Esophagus squamous epithelium (tissue), 5 donors: ENCODE data around the gene TRIM17. TPM values are rescaled to one million over a fixed set of nuclear protein-coding genes. Genes with fewer than 3 reads are reported as not detected.

Experiments
- DNase-seq: peaks from one replicate; lab custom pipeline; 2025; lab: John Stamatoyannopoulos, UW
- H3K27ac ChIP-seq, 4 donors: fragments of 200-600 bp; sonication (generic); one replicate each; pipeline ENCODE4 v1.5.1; 2016 to 2019; ENCODE audit warnings: mild to moderate bottlenecking in 1 of 4
- H3K27me3 ChIP-seq, 4 donors: fragments of 200-600 bp; sonication (generic); 1 replicate in 3 of 4; 2 replicates in 1 of 4; pipeline versions ENCODE4 v1.5.1 to v1.6.0; 2017 to 2021; ENCODE audit warnings: antibody characterized with exemption in 1 of 4
- H3K36me3 ChIP-seq, 3 donors: fragments of 200-600 bp; sonication (generic); one replicate each; pipeline ENCODE4 v1.5.1; 2016 to 2019
- H3K4me1 ChIP-seq, 3 donors: fragments of 200-600 bp; sonication (generic); one replicate each; pipeline ENCODE4 v1.5.1; 2017 to 2019
- H3K4me3 ChIP-seq, 4 donors: fragments of 200-600 bp; sonication (generic); 1 replicate in 3 of 4; 2 replicates in 1 of 4; pipeline ENCODE4 v1.5.1; 2016 to 2019; ENCODE audit warnings: mild to moderate bottlenecking in 2 of 4, moderate library complexity in 1 of 4
- H3K9me3 ChIP-seq, 3 donors: fragments of 200-600 bp; sonication (generic); one replicate each; pipeline ENCODE4 v1.5.1; 2016 to 2019
- CTCF ChIP-seq, 6 experiments: fragments of 450-650 bp in 4 of 6; fragments of 200-600 bp in 2 of 6; sonication (generic) in 2 of 6; IDR thresholded peaks; one replicate each; pipeline ENCODE4 v1.5.1; 2016 to 2019; ENCODE audit warnings: antibody characterized with exemption in 6 of 6, mild to moderate bottlenecking in 4 of 6, moderate library complexity in 4 of 6
- POLR2A ChIP-seq, 4 donors: fragments of 450-650 bp; IDR thresholded peaks; one replicate each; pipeline ENCODE4 v1.6.1; 2017; ENCODE audit warnings: antibody characterized with exemption in 4 of 4, mild to moderate bottlenecking in 4 of 4, moderate library complexity in 3 of 4
- WGBS, 2 donors: methylation state at CpG; one replicate each; pipeline ENCODE4 v1.1.5; 2018; 5-methylcytosine and 5-hydroxymethylcytosine counted together
- intact Hi-C: fragments of 100-400 bp; cut with DNase I; formaldehyde crosslinking; loops from one replicate; pipeline ENCODE4 v1.15.0; 2022
- total RNA-seq, 4 donors: library from RNA; depleted of rRNA; stranded (reverse); fragments of >200 nt; gene quantifications; one replicate each; pipeline ENCODE4 v1.1.0, GENCODE V29; 2016
- donor health status: DM: yes; HTN: yes; CAD: no.

The TRIM17 gene
- total RNA-seq, 4 donors from 2014 or later = 0.13 to 3.0 (median 0.99) TPM

GRCh38 chr1:228364706-228365213 lies 51.9 kb downstream of the TRIM17 start:
- H3K27ac ChIP-seq = no peak overlapping the region
- peaks cover 0 to 11% (median 0%) of the 10 kb centered on the region in 4 donors for H3K27me3 ChIP-seq
- intact Hi-C loops = no loop called here
- no peaks in the 10 kb centered on the region for H3K4me1 ChIP-seq
- no peak for DNase-seq
- TF ChIP-seq CTCF (IDR thresholded peaks at IDR 0.05) (no peak), POLR2A (IDR thresholded peaks at IDR 0.05) (no peak)
- H3K9me3 ChIP-seq = no peaks in the 10 kb centered on the region
- no peak overlapping the region for H3K4me3 ChIP-seq
- 80 to 89% methylated on average over 4 to 9 of the region's 19 CpGs for WGBS, 2 donors
- peaks cover 0 to 3% (median 0%) of the 10 kb centered on the region in 3 donors for H3K36me3 ChIP-seq

GRCh38 chr1:228364068-228364705 lies 52.5 kb downstream of the TRIM17 start:
- no peak for DNase-seq
- intact Hi-C loops = no loop called here
- Histone ChIP-seq H3K27ac (no peak overlapping the region), H3K36me3 (peaks cover 0 to 3% (median 0%) of the 10 kb centered on the region in 3 donors), H3K9me3 (no peaks in the 10 kb centered on the region), H3K4me1 (no peaks in the 10 kb centered on the region), H3K27me3 (peaks cover 0 to 11% (median 0%) of the 10 kb centered on the region in 4 donors), H3K4me3 (no peak overlapping the region)
- no peak for TF ChIP-seq CTCF (IDR thresholded peaks at IDR 0.05)
- no peak for TF ChIP-seq POLR2A (IDR thresholded peaks at IDR 0.05)
- 89% methylated on average over 10 of the region's 12 CpGs; no CpG with 5 or more reads in 1 of the 2 donors for WGBS, 2 donors

- no peak overlapping the region for H3K27ac ChIP-seq
- no peaks in the 10 kb centered on the region for H3K4me1 ChIP-seq
- WGBS, 2 donors = 84 to 87% methylated on average over 6 to 7 of the region's 9 CpGs
- H3K4me3 ChIP-seq = no peak overlapping the region
- H3K36me3 ChIP-seq = peaks cover 0 to 3% (median 0%) of the 10 kb centered on the region in 3 donors
- TF ChIP-seq CTCF (IDR thresholded peaks at IDR 0.05) (no peak), POLR2A (IDR thresholded peaks at IDR 0.05) (no peak)
- H3K27me3 ChIP-seq = peaks cover 0 to 11% (median 0%) of the 10 kb centered on the region in 4 donors
- intact Hi-C loops = no loop called here
- no peaks in the 10 kb centered on the region for H3K9me3 ChIP-seq
- no peak for DNase-seq
Measured at GRCh38 chr1:228363686-228364067, 53.0 kb downstream of the TRIM17 start.

GRCh38 chr1:228362884-228363450 lies 53.7 kb downstream of the TRIM17 start:
- no peak for TF ChIP-seq POLR2A (IDR thresholded peaks at IDR 0.05)
- no peak for TF ChIP-seq CTCF (IDR thresholded peaks at IDR 0.05)
- intact Hi-C loops = no loop called here
- WGBS, 2 donors = 68 to 84% methylated on average over 4 of the region's 4 CpGs
- Histone ChIP-seq H3K4me1 (no peaks in the 10 kb centered on the region), H3K27ac (no peak overlapping the region), H3K4me3 (no peak overlapping the region), H3K27me3 (peaks cover 0 to 11% (median 0%) of the 10 kb centered on the region in 4 donors), H3K9me3 (no peaks in the 10 kb centered on the region), H3K36me3 (peaks cover 0 to 3% (median 0%) of the 10 kb centered on the region in 3 donors)
- no peak for DNase-seq
